Measurements from ENCODE around the gene FOXP1. TPM values are rescaled to one million over a fixed set of nuclear protein-coding genes. Genes with fewer than 3 reads are reported as not detected.

FOXP1 gene
- total and polyA plus RNA-seq, 4 donors: 4.9 to 35.4 (median 32.0) TPM

DNA sequence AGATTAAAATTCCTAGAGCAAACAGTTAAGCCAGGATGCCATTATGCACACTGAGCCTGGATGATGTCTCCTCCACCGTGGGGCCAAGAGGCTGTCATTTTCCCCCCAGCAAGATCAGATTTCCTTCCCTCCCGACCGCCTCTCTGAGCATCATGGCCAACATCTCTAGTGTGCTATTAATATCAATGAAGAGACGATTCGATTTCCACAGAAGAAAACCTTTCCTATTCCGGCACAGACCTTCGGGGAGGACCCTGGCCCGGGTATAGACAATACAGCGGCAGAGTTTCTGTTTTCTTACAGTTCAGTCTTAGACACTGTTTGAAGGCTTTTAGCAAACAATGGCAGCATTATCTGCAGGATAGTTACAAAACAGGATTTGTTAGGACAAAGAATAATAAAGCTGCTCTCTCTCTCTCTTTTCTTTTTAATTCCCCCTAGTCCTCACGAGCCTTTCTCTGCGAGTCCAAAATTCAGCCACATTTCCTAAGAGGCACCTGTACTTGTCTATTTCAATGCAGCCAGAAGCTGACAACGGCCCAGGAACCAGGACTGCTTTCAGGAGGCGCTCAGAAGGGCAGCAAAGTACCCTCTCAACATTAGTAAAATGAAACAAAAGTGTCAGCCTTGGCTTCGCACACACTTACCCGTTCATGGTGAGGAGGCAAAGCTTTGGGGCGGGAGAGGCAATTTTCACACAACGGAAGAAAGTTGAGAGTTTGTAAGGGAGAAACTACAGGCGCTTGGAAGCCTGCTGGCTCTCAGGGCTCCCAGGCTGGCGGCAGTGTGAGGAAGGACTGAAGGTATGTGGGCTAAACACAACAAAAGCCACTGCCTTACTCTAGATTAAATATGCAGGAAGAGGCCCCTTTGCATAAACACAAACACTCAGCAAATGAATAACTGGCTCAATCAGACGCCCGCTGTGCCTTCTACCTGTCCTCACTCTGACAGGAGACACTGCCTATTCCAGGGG is 278.0 kb downstream of the FOXP1 start:
- Histone ChIP-seq H3K27ac (ENCODE audit: low read depth in 1 of 2, low read length in 2 of 2) (peak overlapping the region; percentile 4 to 21), H3K27me3 (ENCODE audit: control insufficient read depth in 4 of 4, insufficient read depth in 4 of 4, low read length in 3 of 4) (no peaks in the 10 kb centered on the region), H3K4me3 (ENCODE audit: low read depth in 1 of 3, low read length in 3 of 3) (peak overlapping the region in 2 of 3 donors; percentile 17 to 41), H3K4me1 (ENCODE audit: control insufficient read depth in 4 of 4, insufficient read depth in 4 of 4, low read length in 3 of 4) (peaks cover 2 to 32% (median 14%) of the 10 kb centered on the region in 4 donors), H3K36me3 (ENCODE audit: control insufficient read depth in 4 of 4, insufficient read depth in 3 of 4, low read depth in 1 of 4, low read length in 3 of 4) (no peaks in the 10 kb centered on the region), H3K9me3 (ENCODE audit: control insufficient read depth in 4 of 4, low read length in 3 of 4) (no peaks in the 10 kb centered on the region), H3K9ac (ENCODE audit: low read depth in 1 of 2, low read length in 2 of 2) (peak overlapping the region in 1 of 2 donors; percentile 62)
- TF ChIP-seq FOXA1 (IDR thresholded peaks at IDR 0.05) (no peak), RXRA (IDR thresholded peaks at IDR 0.05) (no peak), HNF4G (IDR thresholded peaks at IDR 0.05) (no peak), FOXA2 (IDR thresholded peaks at IDR 0.05) (no peak), ZBTB33 (IDR thresholded peaks at IDR 0.05) (no peak), SP1 (IDR thresholded peaks at IDR 0.05) (no peak), JUND (IDR thresholded peaks at IDR 0.05) (no peak), MAX (IDR thresholded peaks at IDR 0.05) (no peak), HNF4A (conservative IDR thresholded peaks at IDR 0.05) (peak; percentile 21 to 26), YY1 (IDR thresholded peaks at IDR 0.05) (peak; percentile 47), TAF1 (conservative IDR thresholded peaks at IDR 0.05) (peak; percentile 14), NR2F2 (IDR thresholded peaks at IDR 0.05) (no peak), CTCF (IDR thresholded peaks at IDR 0.05; ENCODE audit: low read depth, low read length, missing input control) (no peak), RAD21 (IDR thresholded peaks at IDR 0.05) (peak; percentile 3 to 9), EGR1 (IDR thresholded peaks at IDR 0.05; ENCODE audit: low read depth in 2 of 2) (no peak), GABPA (IDR thresholded peaks at IDR 0.05 in 1 of 2, conservative IDR thresholded peaks at IDR 0.05 in 1 of 2) (no peak)
- TF ChIP-seq, protein P1, sequence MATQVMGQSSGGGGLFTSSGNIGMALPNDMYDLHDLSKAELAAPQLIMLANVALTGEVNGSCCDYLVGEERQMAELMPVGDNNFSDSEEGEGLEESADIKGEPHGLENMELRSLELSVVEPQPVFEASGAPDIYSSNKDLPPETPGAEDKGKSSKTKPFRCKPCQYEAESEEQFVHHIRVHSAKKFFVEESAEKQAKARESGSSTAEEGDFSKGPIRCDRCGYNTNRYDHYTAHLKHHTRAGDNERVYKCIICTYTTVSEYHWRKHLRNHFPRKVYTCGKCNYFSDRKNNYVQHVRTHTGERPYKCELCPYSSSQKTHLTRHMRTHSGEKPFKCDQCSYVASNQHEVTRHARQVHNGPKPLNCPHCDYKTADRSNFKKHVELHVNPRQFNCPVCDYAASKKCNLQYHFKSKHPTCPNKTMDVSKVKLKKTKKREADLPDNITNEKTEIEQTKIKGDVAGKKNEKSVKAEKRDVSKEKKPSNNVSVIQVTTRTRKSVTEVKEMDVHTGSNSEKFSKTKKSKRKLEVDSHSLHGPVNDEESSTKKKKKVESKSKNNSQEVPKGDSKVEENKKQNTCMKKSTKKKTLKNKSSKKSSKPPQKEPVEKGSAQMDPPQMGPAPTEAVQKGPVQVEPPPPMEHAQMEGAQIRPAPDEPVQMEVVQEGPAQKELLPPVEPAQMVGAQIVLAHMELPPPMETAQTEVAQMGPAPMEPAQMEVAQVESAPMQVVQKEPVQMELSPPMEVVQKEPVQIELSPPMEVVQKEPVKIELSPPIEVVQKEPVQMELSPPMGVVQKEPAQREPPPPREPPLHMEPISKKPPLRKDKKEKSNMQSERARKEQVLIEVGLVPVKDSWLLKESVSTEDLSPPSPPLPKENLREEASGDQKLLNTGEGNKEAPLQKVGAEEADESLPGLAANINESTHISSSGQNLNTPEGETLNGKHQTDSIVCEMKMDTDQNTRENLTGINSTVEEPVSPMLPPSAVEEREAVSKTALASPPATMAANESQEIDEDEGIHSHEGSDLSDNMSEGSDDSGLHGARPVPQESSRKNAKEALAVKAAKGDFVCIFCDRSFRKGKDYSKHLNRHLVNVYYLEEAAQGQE (IDR thresholded peaks at IDR 0.05): no peak
- TF ChIP-seq, protein P2, sequence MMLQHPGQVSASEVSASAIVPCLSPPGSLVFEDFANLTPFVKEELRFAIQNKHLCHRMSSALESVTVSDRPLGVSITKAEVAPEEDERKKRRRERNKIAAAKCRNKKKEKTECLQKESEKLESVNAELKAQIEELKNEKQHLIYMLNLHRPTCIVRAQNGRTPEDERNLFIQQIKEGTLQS (IDR thresholded peaks at IDR 0.05): no peak
- DNase-seq (ENCODE audit: low spot score): no peak
- 16% methylated on average over 21 of the region's 21 CpGs for WGBS
